GM18861 (cell line): ENCODE results near the gene FAM184B.

Source experiments
- ATAC-seq: cut with Tn5 transposase; IDR thresholded peaks from one replicate; pipeline ENCODE4 v1.9.1; 2021; ENCODE audit not compliant: unreplicated experiment

FAM184B gene

GRCh38 chr4:17587094-17587822, 194.2 kb downstream of the FAM184B start:
- no peak for ATAC-seq

- no peak for ATAC-seq
These were observed 196.8 kb downstream of the FAM184B start for GRCh38 chr4:17584521-17585213.

GRCh38 chr4:17583941-17584340, 197.5 kb downstream of the FAM184B start:
- no peak for ATAC-seq

GRCh38 chr4:17583276-17583675, 198.1 kb downstream of the FAM184B start:
- no peak for ATAC-seq

GRCh38 chr4:17580969-17581368, 200.5 kb downstream of the FAM184B start:
- no peak for ATAC-seq
